ENCODE measurements around the gene NOL9. TPM values are rescaled to one million over a fixed set of nuclear protein-coding genes. Genes with fewer than 3 reads are reported as not detected.

The NOL9 gene
- total RNA-seq, 2 experiments from 2014 or later: 37.6 to 40.8 TPM

DNA sequence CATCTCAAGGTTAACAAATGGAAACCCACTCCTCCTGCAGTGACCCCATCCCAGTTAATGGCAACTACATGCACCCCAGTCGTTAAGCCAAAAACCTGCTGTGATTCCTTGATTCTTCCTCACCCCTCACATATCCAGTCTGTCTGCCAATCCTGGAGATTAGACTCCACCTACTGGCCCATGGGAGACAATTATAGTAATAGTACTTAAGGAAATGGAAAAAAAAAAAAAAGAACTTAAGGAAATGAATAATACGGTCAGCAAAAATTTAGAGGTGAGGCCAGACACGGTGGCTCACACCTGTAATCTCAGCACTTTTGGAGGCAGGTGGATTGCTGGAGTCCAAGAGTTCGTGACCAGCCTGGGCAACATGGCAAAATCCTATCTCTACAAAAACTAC is 7.0 kb downstream of the NOL9 start:
- Mint-ChIP-seq H3K27me3 (no peaks in the 10 kb centered on the region), H3K27ac (peak overlapping the region; percentile 76), H3K36me3 (peaks cover 9% of the 10 kb centered on the region), H3K9me3 (no peaks in the 10 kb centered on the region), H3K4me1 (peaks cover 24% of the 10 kb centered on the region), H3K4me3 (no peak overlapping the region)
- no peak for ATAC-seq (ENCODE audit: low read depth)
- POLR2A ChIA-PET: no interaction called here
- DNase-seq: no peak

DNA sequence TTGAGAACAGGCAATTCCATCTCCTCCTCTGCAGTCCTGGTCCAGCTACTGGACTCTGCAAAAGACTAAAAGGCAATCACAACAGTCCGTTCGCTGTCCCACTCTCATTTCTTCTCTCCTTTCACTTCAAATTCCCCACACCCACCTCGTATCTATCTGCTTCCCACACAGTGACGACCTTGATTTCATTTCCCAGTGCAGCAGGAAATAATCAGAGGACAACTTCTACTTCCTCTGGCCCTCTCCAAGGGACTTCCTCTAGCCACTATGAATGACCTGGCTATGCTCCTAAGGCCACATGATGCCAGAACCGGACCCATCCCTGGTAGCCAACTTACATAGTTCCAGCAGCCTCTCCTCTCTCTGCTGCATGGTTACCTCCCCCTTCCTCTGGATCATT is 8.0 kb downstream of the NOL9 start:
- no peaks in the 10 kb centered on the region for H3K9me3 Mint-ChIP-seq
- POLR2A ChIA-PET: interaction anchor here (1.6 kb wide), 1 partner anchor 8 kb away, joined by 7 read pairs; the partner anchor contains the start of genes NOL9 and TAS1R1
- H3K4me3 Mint-ChIP-seq: peak overlapping the region; percentile 11
- peak overlapping the region; percentile 76 for H3K27ac Mint-ChIP-seq
- H3K4me1 Mint-ChIP-seq: peaks cover 22% of the 10 kb centered on the region
- ATAC-seq (ENCODE audit: low read depth) (no peak), DNase-seq (no peak)
- no peaks in the 10 kb centered on the region for H3K27me3 Mint-ChIP-seq
- H3K36me3 Mint-ChIP-seq: peaks cover 14% of the 10 kb centered on the region

DNA sequence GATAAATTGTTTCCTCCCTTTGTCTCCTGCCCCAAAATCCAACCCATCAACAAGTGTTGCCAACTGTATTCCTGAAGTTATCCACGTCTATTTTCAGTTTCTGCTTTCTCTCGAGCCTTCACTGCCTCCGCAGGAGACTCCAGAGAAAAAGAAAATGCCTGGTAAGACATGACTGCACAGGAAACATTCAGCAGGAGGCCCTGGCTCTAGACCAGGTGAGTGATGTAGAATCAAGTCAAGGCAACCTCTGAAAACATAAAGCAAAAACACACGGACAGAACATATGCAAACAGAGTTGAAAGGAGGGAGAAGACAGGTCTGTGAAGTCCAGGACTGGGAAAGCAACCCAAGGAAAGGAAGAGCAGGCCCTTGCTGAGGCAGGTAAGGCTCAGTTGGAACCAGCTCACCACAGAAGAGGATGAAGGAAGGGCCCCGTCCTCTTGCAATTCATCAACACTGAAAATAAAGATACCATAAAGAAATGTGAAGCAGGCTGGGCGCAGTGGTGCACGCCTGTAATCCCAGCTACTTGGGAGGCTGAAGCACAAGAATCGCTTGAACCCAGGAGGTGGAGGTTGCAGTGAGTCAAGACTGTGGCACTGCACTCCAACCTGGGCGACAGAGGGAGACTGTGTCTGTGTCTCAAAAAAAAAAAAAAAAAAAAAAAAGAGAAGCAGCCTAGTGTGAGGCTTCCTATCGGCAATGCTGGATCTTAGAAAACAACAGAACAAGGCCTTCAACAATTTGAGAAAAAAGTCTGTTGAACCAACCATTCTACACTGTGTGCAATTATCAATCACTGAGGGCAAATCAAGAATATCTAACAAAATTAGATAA is 8.8 kb downstream of the NOL9 start:
- POLR2A ChIA-PET: interaction anchor here (0.6 to 1.6 kb wide), 3 partner anchors 9 to 123 kb away, joined by 3 to 7 read pairs (median 3); partner anchors contain the start of genes NOL9 and TAS1R1
- Mint-ChIP-seq H3K4me1 (peaks cover 22% of the 10 kb centered on the region), H3K27me3 (no peaks in the 10 kb centered on the region), H3K9me3 (no peaks in the 10 kb centered on the region), H3K27ac (peak overlapping the region; percentile 76), H3K4me3 (peak overlapping the region; percentile 33), H3K36me3 (peaks cover 16% of the 10 kb centered on the region)
- ATAC-seq (ENCODE audit: low read depth) (peak; percentile 82), DNase-seq (peak; percentile 40)

DNA sequence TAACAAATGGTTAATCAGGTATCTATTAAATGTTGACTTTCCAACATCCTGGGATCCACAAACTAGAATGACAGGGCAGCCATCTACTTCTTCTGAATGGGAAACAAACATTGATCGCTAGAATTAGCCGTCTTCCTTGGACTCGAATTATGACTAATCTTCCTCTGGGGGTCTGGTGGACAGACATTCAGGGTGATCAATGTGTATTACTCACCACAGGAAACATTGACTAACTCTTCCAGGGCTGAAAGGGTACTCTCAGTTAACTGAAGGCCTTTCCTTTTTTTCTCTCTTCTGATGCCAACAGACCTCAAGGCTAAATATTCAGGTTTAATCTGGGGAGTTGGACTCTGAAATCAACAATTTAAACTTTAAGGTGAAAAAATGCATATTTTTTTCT is 9.5 kb downstream of the NOL9 start:
- POLR2A ChIA-PET: interaction anchor here (1.6 kb wide), 1 partner anchor 10 kb away, joined by 7 read pairs; the partner anchor contains the start of genes NOL9 and TAS1R1
- H3K27me3 Mint-ChIP-seq: no peaks in the 10 kb centered on the region
- no peak for DNase-seq
- peaks cover 22% of the 10 kb centered on the region for H3K4me1 Mint-ChIP-seq
- peak overlapping the region; percentile 76 for H3K27ac Mint-ChIP-seq
- H3K36me3 Mint-ChIP-seq: peaks cover 11% of the 10 kb centered on the region
- peak; percentile 12 for ATAC-seq (ENCODE audit: low read depth)
- H3K4me3 Mint-ChIP-seq: no peak overlapping the region
- H3K9me3 Mint-ChIP-seq: no peaks in the 10 kb centered on the region

DNA sequence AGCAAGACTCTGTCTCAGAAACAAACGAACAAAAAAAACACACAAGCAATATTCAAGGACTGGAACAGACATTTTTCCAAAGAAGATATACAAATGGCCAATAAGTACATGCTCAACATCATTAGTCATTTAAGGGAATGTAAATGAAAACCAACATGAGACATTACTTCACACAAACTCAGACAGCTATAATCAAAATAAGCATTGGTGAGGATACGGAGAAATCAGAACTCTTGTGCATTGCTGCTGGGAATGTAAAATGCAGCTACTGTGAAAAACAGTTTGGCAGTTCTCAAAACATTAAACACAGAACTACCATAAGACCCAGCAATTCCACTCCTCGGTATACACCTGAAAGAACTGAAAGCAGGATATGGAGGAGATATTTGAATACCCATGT is 15.4 kb downstream of the NOL9 start:
- Mint-ChIP-seq H3K4me1 (peaks cover 3% of the 10 kb centered on the region), H3K4me3 (no peak overlapping the region), H3K27ac (no peak overlapping the region), H3K27me3 (no peaks in the 10 kb centered on the region), H3K9me3 (no peaks in the 10 kb centered on the region), H3K36me3 (peaks cover 16% of the 10 kb centered on the region)
- POLR2A ChIA-PET: no interaction called here
- DNase-seq (no peak), ATAC-seq (ENCODE audit: low read depth) (no peak)

DNA sequence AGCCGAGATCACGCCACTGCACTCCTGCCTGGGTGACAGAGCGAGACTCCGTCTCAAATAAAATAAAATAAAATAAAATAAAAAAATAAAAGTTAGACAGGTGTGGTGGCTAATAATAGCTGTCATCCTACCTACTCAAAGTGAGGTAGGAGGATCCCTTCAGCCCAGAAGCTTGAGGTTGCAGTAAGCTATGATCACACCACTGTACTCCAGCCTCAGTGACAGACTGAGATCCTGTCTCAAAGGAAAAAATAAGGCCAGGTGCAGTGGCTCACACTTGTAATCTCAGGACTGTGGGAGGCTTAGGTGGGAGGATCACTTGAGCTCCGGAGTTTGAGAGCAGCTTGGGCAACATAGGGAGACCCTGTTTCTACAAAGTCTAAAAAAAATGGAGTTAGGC is 18.0 kb downstream of the NOL9 start:
- H3K9me3 Mint-ChIP-seq: no peaks in the 10 kb centered on the region
- peaks cover 3% of the 10 kb centered on the region for H3K4me1 Mint-ChIP-seq
- DNase-seq (no peak), ATAC-seq (ENCODE audit: low read depth) (no peak)
- peaks cover 18% of the 10 kb centered on the region for H3K36me3 Mint-ChIP-seq
- H3K4me3 Mint-ChIP-seq: no peak overlapping the region
- no peaks in the 10 kb centered on the region for H3K27me3 Mint-ChIP-seq
- H3K27ac Mint-ChIP-seq: no peak overlapping the region
- POLR2A ChIA-PET: interaction anchor here (0.6 to 0.7 kb wide), 4 partner anchors 43 to 216 kb away, joined by 3 to 4 read pairs (median 4); partner anchors contain the start of genes THAP3 and ZBTB48

DNA sequence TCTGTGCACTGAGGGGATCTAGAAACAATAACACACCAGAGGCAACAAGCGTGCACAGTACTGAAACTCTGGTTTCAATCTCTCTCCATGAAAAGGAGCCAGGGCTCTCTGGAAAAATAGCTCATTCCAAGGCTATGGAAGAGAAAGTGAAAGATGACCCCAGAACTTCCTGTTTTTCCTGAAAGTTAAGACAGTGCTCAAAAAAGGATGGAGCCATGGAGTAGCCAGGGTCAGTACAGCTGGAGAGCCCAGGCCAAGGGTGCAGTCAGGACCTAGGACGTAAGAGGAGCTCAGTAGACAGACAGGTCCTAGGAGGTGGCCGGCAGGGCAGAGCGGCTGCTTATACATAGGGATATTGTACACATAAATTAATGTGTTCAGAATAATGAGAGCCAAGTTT is 19.1 kb downstream of the NOL9 start:
- no peak overlapping the region for H3K4me3 Mint-ChIP-seq
- peaks cover 17% of the 10 kb centered on the region for H3K36me3 Mint-ChIP-seq
- peak overlapping the region; percentile 36 for H3K27ac Mint-ChIP-seq
- ATAC-seq (ENCODE audit: low read depth): no peak
- POLR2A ChIA-PET: no interaction called here
- H3K9me3 Mint-ChIP-seq: no peaks in the 10 kb centered on the region
- peaks cover 3% of the 10 kb centered on the region for H3K4me1 Mint-ChIP-seq
- DNase-seq: no peak
- no peaks in the 10 kb centered on the region for H3K27me3 Mint-ChIP-seq

DNA sequence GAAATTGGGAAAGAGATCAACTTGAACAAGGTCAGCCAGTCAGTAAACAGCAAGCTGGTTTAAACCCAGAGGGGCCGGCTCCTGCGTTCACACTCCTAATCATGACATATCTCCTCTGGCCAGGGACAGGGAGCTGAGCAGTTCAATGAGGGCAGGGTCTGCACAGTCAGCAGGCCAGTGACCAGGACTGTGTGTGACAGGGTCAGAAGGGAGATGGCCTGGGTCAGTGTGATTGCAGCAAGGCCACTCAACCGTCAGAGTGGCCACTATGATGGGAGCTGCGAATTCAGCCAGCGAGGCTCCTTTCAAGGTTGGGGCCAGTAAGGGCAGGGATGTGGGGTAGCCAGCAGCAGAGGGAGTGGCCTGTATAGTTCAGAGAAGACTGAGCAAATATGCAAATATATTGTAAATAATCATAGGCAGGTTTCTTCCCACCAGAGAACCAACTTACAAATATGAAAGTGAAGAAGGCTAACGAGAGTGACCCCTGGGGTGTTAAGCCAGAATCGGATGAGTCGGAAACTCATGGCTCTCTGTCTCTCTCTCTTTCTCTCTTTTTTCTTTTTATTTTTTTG is 20.0 kb downstream of the NOL9 start:
- no peak for DNase-seq
- Mint-ChIP-seq H3K4me1 (peaks cover 3% of the 10 kb centered on the region), H3K4me3 (no peak overlapping the region), H3K27ac (no peak overlapping the region), H3K27me3 (no peaks in the 10 kb centered on the region), H3K9me3 (no peaks in the 10 kb centered on the region), H3K36me3 (peaks cover 17% of the 10 kb centered on the region)
- POLR2A ChIA-PET: no interaction called here
- ATAC-seq (ENCODE audit: low read depth): no peak

DNA sequence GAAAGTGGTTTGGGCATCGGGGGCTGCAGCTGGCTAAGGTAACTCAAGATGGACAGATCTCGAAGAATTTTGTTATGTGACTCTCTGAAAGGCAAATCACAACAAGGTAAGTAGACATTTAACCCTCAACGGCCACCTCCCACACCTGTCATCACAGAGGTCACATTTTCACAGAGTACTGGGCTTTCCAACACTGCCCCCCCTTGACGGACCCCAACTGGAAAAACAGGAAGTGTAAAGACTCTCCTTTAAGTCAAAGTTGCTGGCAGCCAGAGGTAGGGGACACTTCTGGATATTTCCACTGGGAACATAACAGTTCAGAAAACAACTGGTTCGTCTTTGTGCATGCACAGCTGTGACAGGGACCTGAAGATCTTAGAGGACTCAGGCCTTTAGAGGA is 22.3 kb downstream of the NOL9 start:
- ATAC-seq (ENCODE audit: low read depth) (no peak), DNase-seq (no peak)
- no peak overlapping the region for H3K27ac Mint-ChIP-seq
- H3K36me3 Mint-ChIP-seq: peaks cover 23% of the 10 kb centered on the region
- POLR2A ChIA-PET: no interaction called here
- H3K4me1 Mint-ChIP-seq: peaks cover 3% of the 10 kb centered on the region
- no peaks in the 10 kb centered on the region for H3K27me3 Mint-ChIP-seq
- no peak overlapping the region for H3K4me3 Mint-ChIP-seq
- H3K9me3 Mint-ChIP-seq: no peaks in the 10 kb centered on the region

DNA sequence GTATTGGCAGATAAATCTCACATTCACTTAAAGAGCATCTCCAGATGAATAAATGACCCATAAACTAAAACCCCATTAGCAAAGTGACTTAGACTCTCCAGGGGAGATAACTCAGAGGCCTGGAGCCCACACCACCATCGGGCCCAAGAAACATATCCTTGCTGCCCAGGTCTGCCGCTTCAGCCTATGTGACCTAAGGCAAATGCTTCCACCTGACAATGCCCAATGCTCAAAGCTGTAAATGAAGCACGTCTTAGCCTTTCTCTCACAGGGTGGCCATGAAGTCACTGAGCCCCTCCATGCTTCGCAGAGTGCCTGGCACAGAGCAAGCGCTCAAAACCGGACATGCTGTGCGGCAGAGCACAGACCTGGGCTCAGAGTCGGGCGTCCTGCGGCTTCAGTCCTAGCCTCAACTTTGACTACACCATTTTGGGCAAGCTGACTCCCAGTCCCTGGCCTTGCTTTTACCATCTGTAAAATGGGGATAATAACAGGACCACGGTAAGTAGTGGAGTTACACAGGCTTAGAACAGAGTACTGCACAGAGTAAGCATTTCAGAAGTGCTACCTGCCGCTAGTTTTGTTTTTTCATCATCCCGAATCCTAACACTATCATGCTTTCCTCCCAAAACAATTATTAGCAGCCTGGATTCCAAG is 23.7 kb downstream of the NOL9 start:
- Mint-ChIP-seq H3K36me3 (peaks cover 21% of the 10 kb centered on the region), H3K27me3 (no peaks in the 10 kb centered on the region), H3K4me3 (no peak overlapping the region), H3K27ac (no peak overlapping the region), H3K9me3 (no peaks in the 10 kb centered on the region), H3K4me1 (peaks cover 3% of the 10 kb centered on the region)
- no peak for DNase-seq
- no peak for ATAC-seq (ENCODE audit: low read depth)
- POLR2A ChIA-PET: no interaction called here

DNA sequence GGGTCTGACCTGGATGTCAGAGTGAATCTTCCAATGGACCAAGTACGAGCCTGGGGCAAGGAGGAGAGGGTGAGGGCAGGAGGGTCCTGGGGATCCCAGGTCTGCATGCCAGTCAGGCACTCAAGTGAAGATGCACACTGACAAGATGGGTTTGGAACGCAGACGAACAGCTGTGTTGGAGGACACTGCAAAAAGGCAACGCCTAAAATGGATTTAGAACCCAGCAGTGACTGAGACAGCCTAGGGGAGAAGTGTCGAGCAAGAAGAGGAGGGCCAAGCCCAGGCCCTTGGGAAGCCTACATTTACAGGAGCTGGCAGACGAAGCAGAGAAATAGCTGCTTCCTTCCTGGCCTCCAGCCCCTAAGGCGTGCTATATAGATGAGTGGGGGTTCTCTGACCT is 25.8 kb downstream of the NOL9 start:
- DNase-seq: no peak
- H3K36me3 Mint-ChIP-seq: peaks cover 23% of the 10 kb centered on the region
- H3K4me3 Mint-ChIP-seq: no peak overlapping the region
- POLR2A ChIA-PET: no interaction called here
- H3K9me3 Mint-ChIP-seq: no peaks in the 10 kb centered on the region
- ATAC-seq (ENCODE audit: low read depth): no peak
- H3K27ac Mint-ChIP-seq: no peak overlapping the region
- no peaks in the 10 kb centered on the region for H3K27me3 Mint-ChIP-seq
- H3K4me1 Mint-ChIP-seq: no peaks in the 10 kb centered on the region

DNA sequence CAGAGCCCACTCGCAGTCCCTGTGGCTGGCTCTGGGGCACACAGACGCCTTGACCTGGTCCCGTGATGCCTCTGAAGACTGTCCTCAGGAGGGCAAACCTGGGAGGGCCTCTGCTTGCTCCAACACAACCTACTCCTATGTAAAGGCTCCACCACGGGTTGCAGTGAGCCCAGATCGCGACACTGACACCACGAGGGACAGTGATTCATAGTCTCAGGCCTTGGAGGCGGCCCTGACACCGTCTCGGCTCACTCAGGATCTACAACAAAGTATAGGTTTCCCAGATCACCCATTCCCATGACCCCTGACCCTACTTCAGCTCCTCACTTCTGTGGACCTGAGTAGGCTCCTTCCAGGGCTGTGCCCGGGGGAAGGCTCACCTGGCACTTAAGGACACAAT is 28.0 kb downstream of the NOL9 start:
- Mint-ChIP-seq H3K36me3 (peaks cover 15% of the 10 kb centered on the region), H3K4me1 (peaks cover 5% of the 10 kb centered on the region), H3K4me3 (no peak overlapping the region), H3K9me3 (no peaks in the 10 kb centered on the region), H3K27ac (no peak overlapping the region), H3K27me3 (no peaks in the 10 kb centered on the region)
- ATAC-seq (ENCODE audit: low read depth): no peak
- DNase-seq: no peak
- POLR2A ChIA-PET: no interaction called here

DNA sequence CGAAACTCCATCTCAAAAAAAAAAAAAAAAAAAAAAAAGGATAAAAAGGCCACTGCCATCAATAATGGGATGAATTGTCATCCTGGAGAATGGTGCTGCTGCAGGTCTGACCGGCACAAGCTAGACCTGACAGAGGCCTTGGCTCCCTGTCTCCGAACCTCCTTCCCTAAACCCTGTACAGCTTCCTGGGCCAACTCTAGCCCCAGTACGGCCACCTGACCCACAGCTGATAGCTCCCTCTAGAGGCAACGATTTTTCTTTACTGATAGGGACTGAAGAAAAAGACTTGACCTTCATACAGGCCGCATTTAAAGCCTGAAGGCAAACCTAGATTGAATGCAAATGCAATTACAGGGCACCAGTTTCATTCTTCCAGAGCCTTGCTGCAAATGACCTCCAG is 30.7 kb downstream of the NOL9 start:
- Mint-ChIP-seq H3K9me3 (no peaks in the 10 kb centered on the region), H3K36me3 (peaks cover 12% of the 10 kb centered on the region), H3K4me1 (peaks cover 5% of the 10 kb centered on the region), H3K27me3 (no peaks in the 10 kb centered on the region), H3K27ac (peak overlapping the region; percentile 50), H3K4me3 (no peak overlapping the region)
- peak; percentile 15 for ATAC-seq (ENCODE audit: low read depth)
- no peak for DNase-seq
- POLR2A ChIA-PET: no interaction called here

Measured in activated naive CD8-positive, alpha-beta T cell treated with anti-CD3 and anti-CD28 coated beads, Interleukin-2, amount 10 ng/mL, durations not matched to agents 7 days and 5 days (primary cell).